ENCODE data around the gene PTBP1.

PTBP1 gene

GRCh38 chr19:800360-801029 is 3.2 kb downstream of the PTBP1 start:
- in situ Hi-C loops (cut with HindIII; ENCODE audit: low sequenced_read_pairs) = no loop called here
- peak overlapping the region; percentile 73 for H3K4me3 ChIP-seq (ENCODE audit: low read depth, low read length)
- DNase-seq (ENCODE audit: low read depth) = no peak
- TF ChIP-seq CTCF (IDR thresholded peaks at IDR 0.05; ENCODE audit: low read depth, low read length, missing control alignments) = no peak

- no peak for DNase-seq (ENCODE audit: low read depth)
- peak overlapping the region; percentile 73 for H3K4me3 ChIP-seq (ENCODE audit: low read depth, low read length)
- in situ Hi-C loops (cut with HindIII; ENCODE audit: low sequenced_read_pairs) = no loop called here
These were observed 4.0 kb downstream of the PTBP1 start for GRCh38 chr19:801030-801860.

GRCh38 chr19:801861-802497 is 4.7 kb downstream of the PTBP1 start:
- peak overlapping the region; percentile 73 for H3K4me3 ChIP-seq (ENCODE audit: low read depth, low read length)
- TF ChIP-seq CTCF (IDR thresholded peaks at IDR 0.05; ENCODE audit: low read depth, low read length, missing control alignments) = no peak
- in situ Hi-C loops (cut with HindIII; ENCODE audit: low sequenced_read_pairs) = no loop called here
- DNase-seq (ENCODE audit: low read depth) = no peak

More at GRCh38 chr19:801030-801860, 4.0 kb downstream of the PTBP1 start:
- TF ChIP-seq CTCF (IDR thresholded peaks at IDR 0.05; ENCODE audit: low read depth, low read length, missing control alignments) = no peak

GRCh38 chr19:802498-803098 is 5.3 kb downstream of the PTBP1 start:
- peak; percentile 50 for DNase-seq (ENCODE audit: low read depth)
- peak overlapping the region; percentile 73 for H3K4me3 ChIP-seq (ENCODE audit: low read depth, low read length)

GRCh38 chr19:803099-803561 is 5.9 kb downstream of the PTBP1 start:
- TF ChIP-seq CTCF (IDR thresholded peaks at IDR 0.05; ENCODE audit: low read depth, low read length, missing control alignments) = no peak
- in situ Hi-C loops (cut with HindIII; ENCODE audit: low sequenced_read_pairs) = no loop called here
- peak overlapping the region; percentile 73 for H3K4me3 ChIP-seq (ENCODE audit: low read depth, low read length)
- no peak for DNase-seq (ENCODE audit: low read depth)

More at GRCh38 chr19:802498-803098, 5.3 kb downstream of the PTBP1 start:
- in situ Hi-C loops (cut with HindIII; ENCODE audit: low sequenced_read_pairs) = no loop called here
- no peak for TF ChIP-seq CTCF (IDR thresholded peaks at IDR 0.05; ENCODE audit: low read depth, low read length, missing control alignments)

Measured in astrocyte of the cerebellum (primary cell).